Measurements from ENCODE around the gene NAV2.

The NAV2 gene

GRCh38 chr11:19970944-19971343 is 258.3 kb downstream of the NAV2 start:
- no peak overlapping the region for H3K4me3 ChIP-seq (ENCODE audit: low read length)
- no peak for TF ChIP-seq CTCF (conservative IDR thresholded peaks at IDR 0.05; ENCODE audit: low read depth, low read length)
- DNase-seq (ENCODE audit: low read depth) = no peak

- DNase-seq (ENCODE audit: low read depth) = no peak
- H3K4me3 ChIP-seq (ENCODE audit: low read length) = no peak overlapping the region
- no peak for TF ChIP-seq CTCF (conservative IDR thresholded peaks at IDR 0.05; ENCODE audit: low read depth, low read length)
Measured at GRCh38 chr11:19972091-19972490, 259.5 kb downstream of the NAV2 start.

GRCh38 chr11:19972651-19973050 is 260.0 kb downstream of the NAV2 start:
- DNase-seq (ENCODE audit: low read depth) = no peak
- no peak overlapping the region for H3K4me3 ChIP-seq (ENCODE audit: low read length)
- no peak for TF ChIP-seq CTCF (conservative IDR thresholded peaks at IDR 0.05; ENCODE audit: low read depth, low read length)

GRCh38 chr11:19973136-19973635 is 260.5 kb downstream of the NAV2 start:
- TF ChIP-seq CTCF (conservative IDR thresholded peaks at IDR 0.05; ENCODE audit: low read depth, low read length) = no peak
- no peak overlapping the region for H3K4me3 ChIP-seq (ENCODE audit: low read length)
- no peak for DNase-seq (ENCODE audit: low read depth)

GRCh38 chr11:19974886-19975285 is 262.2 kb downstream of the NAV2 start:
- no peak for TF ChIP-seq CTCF (conservative IDR thresholded peaks at IDR 0.05; ENCODE audit: low read depth, low read length)
- no peak for DNase-seq (ENCODE audit: low read depth)
- H3K4me3 ChIP-seq (ENCODE audit: low read length) = no peak overlapping the region

- no peak for TF ChIP-seq CTCF (conservative IDR thresholded peaks at IDR 0.05; ENCODE audit: low read depth, low read length)
- no peak overlapping the region for H3K4me3 ChIP-seq (ENCODE audit: low read length)
- DNase-seq (ENCODE audit: low read depth) = no peak
Measured at GRCh38 chr11:19975414-19975990, 262.9 kb downstream of the NAV2 start.

GRCh38 chr11:19976281-19976941 is 263.8 kb downstream of the NAV2 start:
- TF ChIP-seq CTCF (conservative IDR thresholded peaks at IDR 0.05; ENCODE audit: low read depth, low read length) = no peak
- H3K4me3 ChIP-seq (ENCODE audit: low read length) = no peak overlapping the region
- no peak for DNase-seq (ENCODE audit: low read depth)
